GM12801 (cell line): ENCODE data around the gene FUNDC2.

Experiments
- CTCF ChIP-seq: IDR thresholded peaks from one replicate; pipeline ENCODE4 v1.5.1; 2011; ENCODE audit warnings: control low read depth; ENCODE audit not compliant: insufficient read length; ENCODE audit errors: extremely low read depth

Gene FUNDC2

GRCh38 chrX:155028877-155029291 is 2.2 kb downstream of the FUNDC2 start:
- no peak for TF ChIP-seq CTCF

- TF ChIP-seq CTCF = no peak
These were observed 5.0 kb downstream of the FUNDC2 start for GRCh38 chrX:155031657-155032056.

- TF ChIP-seq CTCF = no peak
These were observed 9.0 kb downstream of the FUNDC2 start for GRCh38 chrX:155035688-155036087.

- TF ChIP-seq CTCF = no peak
These were observed 19.6 kb downstream of the FUNDC2 start for GRCh38 chrX:155046129-155046810.

- TF ChIP-seq CTCF = no peak
These were observed 20.3 kb downstream of the FUNDC2 start for GRCh38 chrX:155046811-155047528.

GRCh38 chrX:155048977-155049619 is 22.5 kb downstream of the FUNDC2 start:
- TF ChIP-seq CTCF = no peak

GRCh38 chrX:155052738-155053498 is 26.3 kb downstream of the FUNDC2 start:
- no peak for TF ChIP-seq CTCF
